OCI-LY7 (cell line): ENCODE measurements around the gene ZYG11B. TPM values are rescaled to one million over a fixed set of nuclear protein-coding genes. Genes with fewer than 3 reads are reported as not detected.

ENCODE experiments used
- BruUV-seq: library from RNA; stranded (reverse); fragments of 400-500 nt; replicated peaks from 2 replicates; lab custom pipeline; 2021; lab: Mats Ljungman, UMichigan
- CTCF ChIA-PET: fragments of 300-600 bp; sonication (Branson Sonifier 250); formaldehyde crosslinking; loops from one replicate; lab custom pipeline; 2022; ENCODE audit warnings: antibody characterized with exemption; ENCODE audit not compliant: unreplicated experiment; lab: Charles Lee
- POLR2A ChIA-PET: fragments of 300-600 bp; sonication (Branson Sonifier 250); formaldehyde crosslinking; loops from one replicate; lab custom pipeline; 2022; ENCODE audit warnings: antibody characterized with exemption; lab: Charles Lee
- DNase-seq: peaks from one replicate; pipeline ENCODE4 v3.0.0-alpha.2; 2015; ENCODE audit warnings: low spot score
- H2AFZ ChIP-seq: fragments of 200-600 bp; sonication (generic), shearing (Covaris generic); 2 replicates; pipeline ENCODE4 v1.6.1; 2014; ENCODE audit warnings: mild to moderate bottlenecking, antibody characterized with exemption, low read length, moderate library complexity
- H3K27ac ChIP-seq: fragments of 200-600 bp; sonication (generic); 2 replicates; pipeline ENCODE4 v1.5.1; 2014; ENCODE audit warnings: mixed run types, low read depth, mild to moderate bottlenecking, moderate library complexity, low read length, inconsistent platforms; ENCODE audit not compliant: poor library complexity, severe bottlenecking
- H3K36me3 ChIP-seq: fragments of 200-600 bp; sonication (generic); 2 replicates; pipeline ENCODE4 v1.6.1; 2014; ENCODE audit warnings: mild to moderate bottlenecking, antibody characterized with exemption, low read length, moderate library complexity, mixed read lengths; ENCODE audit not compliant: insufficient read depth
- H3K4me1 ChIP-seq: fragments of 200-600 bp; sonication (generic); 2 replicates; pipeline ENCODE4 v1.5.1; 2014; ENCODE audit warnings: mild to moderate bottlenecking, low read length; ENCODE audit not compliant: insufficient read depth, poor library complexity, severe bottlenecking
- H3K4me2 ChIP-seq: fragments of 200-600 bp; sonication (generic); 2 replicates; pipeline ENCODE4 v1.6.1; 2014; ENCODE audit warnings: mild to moderate bottlenecking, low read length
- H3K4me3 ChIP-seq: fragments of 200-600 bp; sonication (generic); 2 replicates; pipeline ENCODE4 v1.5.1; 2014; ENCODE audit warnings: mild to moderate bottlenecking, low read depth, low read length; ENCODE audit not compliant: poor library complexity, severe bottlenecking
- H3K79me2 ChIP-seq: fragments of 200-600 bp; sonication (generic); 2 replicates; pipeline ENCODE4 v1.6.1; 2016; ENCODE audit warnings: low read depth, mild to moderate bottlenecking, low read length, moderate library complexity, mixed read lengths; ENCODE audit not compliant: insufficient read depth
- H3K9me2 ChIP-seq: fragments of 200-600 bp; sonication (generic); 2 replicates; pipeline ENCODE4 v1.6.1; 2016; ENCODE audit warnings: mild to moderate bottlenecking, low read length, mixed read lengths; ENCODE audit not compliant: insufficient read depth
- H3K9me3 ChIP-seq: fragments of 200-600 bp; sonication (generic); 2 replicates; pipeline ENCODE4 v1.6.1; 2014; ENCODE audit warnings: mild to moderate bottlenecking, mixed run types, low read length, mixed read lengths
- H4K20me1 ChIP-seq: fragments of 200-600 bp; sonication (generic); 2 replicates; pipeline ENCODE4 v1.6.1; 2014; ENCODE audit warnings: mild to moderate bottlenecking, antibody characterized with exemption, low read length, moderate library complexity, mixed read lengths; ENCODE audit not compliant: insufficient read depth
- EZH2phosphoT487 ChIP-seq: fragments of 200-600 bp; sonication (generic); IDR thresholded peaks from 2 replicates; pipeline ENCODE4 v1.6.1; 2018; ENCODE audit warnings: low read depth, borderline replicate concordance, mild to moderate bottlenecking, mixed run types, antibody characterized with exemption, low read length, moderate library complexity, mixed read lengths
- intact Hi-C: fragments of 100-400 bp; cut with micrococcal nuclease; formaldehyde crosslinking; loops from one replicate; pipeline ENCODE4 v1.10.0; 2022; ENCODE audit not compliant: unreplicated experiment
- total RNA-seq, 2 experiments: library from RNA; depleted of rRNA in 1 of 2; stranded (reverse); fragments of >200 nt in 1 of 2; shearing (Covaris generic) in 1 of 2; gene quantifications; 2 replicates each; pipeline ENCODE4 v1.2.3, GENCODE V29; 2014 to 2022
- TF ChIP-seq, protein P1 (sequence below): fragments of 200-600 bp; sonication (generic); conservative IDR thresholded peaks from 2 replicates; pipeline ENCODE4 v1.5.1; 2014; ENCODE audit warnings: mild to moderate bottlenecking, antibody characterized with exemption, low read length, moderate library complexity, mixed read lengths

ZYG11B gene
- total RNA-seq, 2 experiments from 2014 or later, result 11.2 to 15.9 TPM

DNA sequence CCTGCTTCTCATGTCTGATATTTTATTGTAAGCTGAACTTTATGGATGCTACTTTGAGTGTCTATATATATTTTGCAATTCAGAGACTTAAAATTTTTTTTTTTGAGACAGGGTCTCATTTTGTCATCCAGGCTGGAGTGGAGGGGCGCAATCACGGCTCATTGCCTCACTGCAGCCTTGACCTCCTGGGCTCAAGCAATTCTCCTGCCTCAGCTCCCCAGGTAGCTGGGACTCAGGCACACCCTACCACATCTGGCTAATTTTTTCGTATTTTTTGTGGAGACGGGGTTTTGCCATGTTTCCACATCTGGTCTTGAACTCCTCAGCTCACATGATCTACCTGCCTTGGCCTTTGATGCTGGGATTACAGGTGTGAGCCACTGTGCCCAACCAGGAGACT, 124.7 kb downstream of the ZYG11B start:
- no peaks in the 10 kb centered on the region for H3K9me3 ChIP-seq
- H4K20me1 ChIP-seq, result no peaks in the 10 kb centered on the region
- no peak overlapping the region for H3K27ac ChIP-seq
- intact Hi-C loops, result no loop called here
- ChIA-PET POLR2A (no interaction called here), CTCF (no interaction called here)
- no peaks in the 10 kb centered on the region for H3K79me2 ChIP-seq
- no peak for DNase-seq
- no TSS peak for BruUV-seq
- TF ChIP-seq, protein P1, sequence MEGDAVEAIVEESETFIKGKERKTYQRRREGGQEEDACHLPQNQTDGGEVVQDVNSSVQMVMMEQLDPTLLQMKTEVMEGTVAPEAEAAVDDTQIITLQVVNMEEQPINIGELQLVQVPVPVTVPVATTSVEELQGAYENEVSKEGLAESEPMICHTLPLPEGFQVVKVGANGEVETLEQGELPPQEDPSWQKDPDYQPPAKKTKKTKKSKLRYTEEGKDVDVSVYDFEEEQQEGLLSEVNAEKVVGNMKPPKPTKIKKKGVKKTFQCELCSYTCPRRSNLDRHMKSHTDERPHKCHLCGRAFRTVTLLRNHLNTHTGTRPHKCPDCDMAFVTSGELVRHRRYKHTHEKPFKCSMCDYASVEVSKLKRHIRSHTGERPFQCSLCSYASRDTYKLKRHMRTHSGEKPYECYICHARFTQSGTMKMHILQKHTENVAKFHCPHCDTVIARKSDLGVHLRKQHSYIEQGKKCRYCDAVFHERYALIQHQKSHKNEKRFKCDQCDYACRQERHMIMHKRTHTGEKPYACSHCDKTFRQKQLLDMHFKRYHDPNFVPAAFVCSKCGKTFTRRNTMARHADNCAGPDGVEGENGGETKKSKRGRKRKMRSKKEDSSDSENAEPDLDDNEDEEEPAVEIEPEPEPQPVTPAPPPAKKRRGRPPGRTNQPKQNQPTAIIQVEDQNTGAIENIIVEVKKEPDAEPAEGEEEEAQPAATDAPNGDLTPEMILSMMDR, result no peak
- no peak overlapping the region for H3K4me2 ChIP-seq
- H3K9me2 ChIP-seq, result no peaks in the 10 kb centered on the region
- H3K4me3 ChIP-seq, result no peak overlapping the region
- H2AFZ ChIP-seq, result no peak overlapping the region
- H3K4me1 ChIP-seq, result no peaks in the 10 kb centered on the region
- H3K36me3 ChIP-seq, result no peaks in the 10 kb centered on the region

DNA sequence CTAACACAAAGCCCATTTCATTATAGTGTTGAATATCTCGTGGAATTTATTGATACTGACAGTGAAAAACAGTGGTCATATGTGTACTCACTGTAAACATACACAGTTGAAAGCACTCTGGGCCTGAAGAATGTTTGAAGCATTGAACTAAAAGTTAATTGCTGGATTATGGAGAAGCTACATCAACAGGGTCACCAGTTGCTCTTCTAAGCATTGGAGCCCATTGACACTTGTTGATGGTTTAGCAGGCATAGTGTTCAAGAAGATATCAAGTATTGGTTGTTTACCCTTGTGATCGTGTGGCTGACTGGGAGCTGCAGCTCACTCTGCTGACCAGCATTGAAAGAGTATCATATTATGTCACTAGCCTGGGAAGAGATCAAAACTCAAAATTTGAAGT, 126.6 kb downstream of the ZYG11B start:
- H3K36me3 ChIP-seq, result no peaks in the 10 kb centered on the region
- intact Hi-C loops, result no loop called here
- no peaks in the 10 kb centered on the region for H3K79me2 ChIP-seq
- no peaks in the 10 kb centered on the region for H3K9me3 ChIP-seq
- no peak overlapping the region for H3K4me2 ChIP-seq
- no peaks in the 10 kb centered on the region for H4K20me1 ChIP-seq
- POLR2A ChIA-PET, result interaction anchor here (0.5 to 0.7 kb wide), 3 partner anchors 58 to 684 kb away, joined by 3 to 4 read pairs (median 4); no protein-coding TSS in a partner anchor
- TF ChIP-seq, protein P1, result no peak
- no peak for TF ChIP-seq EZH2phosphoT487
- H3K9me2 ChIP-seq, result no peaks in the 10 kb centered on the region
- H3K4me3 ChIP-seq, result no peak overlapping the region
- no peak for DNase-seq
- no TSS peak for BruUV-seq
- H2AFZ ChIP-seq, result no peak overlapping the region
- no peak overlapping the region for H3K27ac ChIP-seq
- CTCF ChIA-PET, result no interaction called here
- H3K4me1 ChIP-seq, result no peaks in the 10 kb centered on the region

DNA sequence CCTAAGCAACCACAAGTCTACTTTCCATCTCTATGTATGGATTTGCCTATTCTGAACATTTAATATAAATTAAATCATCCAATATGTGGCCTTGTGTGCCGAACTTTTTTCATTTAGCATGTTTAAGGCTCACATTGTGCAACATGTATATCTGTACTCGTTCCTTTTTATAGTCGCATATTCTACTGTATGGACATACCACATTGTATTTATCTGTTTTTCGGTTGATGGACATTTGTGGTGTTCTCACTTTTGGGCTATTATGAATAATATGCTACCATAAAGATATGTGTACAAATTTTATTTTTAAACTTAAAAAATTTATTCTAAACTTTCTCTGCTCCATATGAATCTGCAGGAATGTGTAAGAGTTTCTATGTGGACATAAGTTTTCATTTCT, 129.3 kb downstream of the ZYG11B start:
- no TSS peak for BruUV-seq
- CTCF ChIA-PET, result no interaction called here

More for the DNA sequence above, 129.3 kb downstream of the ZYG11B start:
- TF ChIP-seq EZH2phosphoT487, result no peak
- TF ChIP-seq, protein P1, result no peak
- Histone ChIP-seq H4K20me1 (no peaks in the 10 kb centered on the region), H3K27ac (no peak overlapping the region), H3K36me3 (no peaks in the 10 kb centered on the region), H3K4me3 (no peak overlapping the region), H3K79me2 (no peaks in the 10 kb centered on the region), H3K9me2 (no peaks in the 10 kb centered on the region), H3K4me1 (no peaks in the 10 kb centered on the region), H2AFZ (no peak overlapping the region), H3K9me3 (no peaks in the 10 kb centered on the region), H3K4me2 (no peak overlapping the region)
- no peak for DNase-seq
- POLR2A ChIA-PET, result interaction anchor here (0.6 kb wide), 1 partner anchor 104 kb away, joined by 3 read pairs; no protein-coding TSS in a partner anchor
- intact Hi-C loops, result no loop called here
